HG03196 (cell line): ENCODE measurements around the gene TEF.
A peak's percentile ranks its signal among the peaks of the same experiment; 100 is the strongest.
"Not testable (repeated sequence)": the region's sequence is repeated elsewhere in the genome, so short reads cannot be mapped to it uniquely, and the experiment has no call there.

Experiments used
- ATAC-seq: cut with Tn5 transposase; IDR thresholded peaks from one replicate; pipeline ENCODE4 v1.9.1; 2021; ENCODE audit not compliant: unreplicated experiment

Gene TEF

DNA sequence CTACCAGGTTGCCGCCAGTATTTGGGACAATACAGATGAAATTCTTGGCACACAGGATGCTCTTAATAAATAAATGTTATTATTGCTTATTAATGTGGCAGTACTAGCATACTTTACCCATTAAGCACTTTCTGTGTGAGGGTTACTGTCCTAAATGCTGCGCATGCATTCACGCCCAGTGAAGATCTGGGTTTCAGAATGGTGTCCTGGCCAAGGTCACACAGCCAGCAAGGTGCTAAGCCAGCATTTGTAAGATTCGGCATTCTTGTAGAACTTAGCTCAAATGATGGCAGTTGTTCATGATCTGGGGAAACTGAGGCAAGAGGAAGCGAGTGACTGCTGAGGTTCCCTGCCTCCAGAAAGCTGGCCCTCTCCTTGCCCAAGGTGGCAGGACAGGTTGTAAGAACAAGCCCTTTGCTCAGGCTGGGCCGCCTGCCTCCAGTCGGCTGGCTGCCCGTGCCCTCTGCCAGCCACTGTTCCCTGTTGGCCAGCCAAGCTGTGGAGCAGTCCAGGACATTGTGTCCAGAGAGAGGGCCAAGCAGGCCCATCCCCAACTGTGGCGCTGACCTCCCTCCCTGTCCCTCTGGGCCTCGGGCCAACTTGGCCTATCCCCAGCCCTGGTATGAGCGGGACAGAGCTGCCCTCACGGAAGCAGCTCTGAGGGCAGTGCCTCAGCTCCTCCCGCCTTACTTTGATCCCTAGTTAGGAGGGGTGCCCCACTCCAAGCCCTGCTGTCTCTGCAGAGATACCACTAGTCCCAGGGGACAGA, 36.1 kb downstream of the TEF start:
- ATAC-seq, result no peak

DNA sequence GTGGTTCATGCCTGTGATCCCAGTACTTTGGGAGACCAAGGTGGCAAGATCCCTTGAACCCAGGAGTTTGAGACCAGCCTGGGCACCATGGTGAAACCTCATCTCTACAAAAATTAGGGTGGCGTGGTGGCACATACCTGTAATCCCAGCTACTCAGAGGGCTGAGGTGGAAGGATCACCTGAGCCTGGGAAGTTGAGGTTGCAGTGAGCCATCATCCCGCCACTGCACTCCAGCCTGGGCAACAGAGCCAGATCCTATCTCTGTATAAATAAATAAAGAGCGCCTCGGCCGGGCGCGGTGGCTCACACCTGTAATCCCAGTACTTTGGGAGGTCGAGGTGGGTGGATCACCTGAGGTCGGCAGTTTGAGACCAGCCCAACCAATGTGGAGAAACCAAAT, 37.0 kb downstream of the TEF start:
- ATAC-seq, result no peak

DNA sequence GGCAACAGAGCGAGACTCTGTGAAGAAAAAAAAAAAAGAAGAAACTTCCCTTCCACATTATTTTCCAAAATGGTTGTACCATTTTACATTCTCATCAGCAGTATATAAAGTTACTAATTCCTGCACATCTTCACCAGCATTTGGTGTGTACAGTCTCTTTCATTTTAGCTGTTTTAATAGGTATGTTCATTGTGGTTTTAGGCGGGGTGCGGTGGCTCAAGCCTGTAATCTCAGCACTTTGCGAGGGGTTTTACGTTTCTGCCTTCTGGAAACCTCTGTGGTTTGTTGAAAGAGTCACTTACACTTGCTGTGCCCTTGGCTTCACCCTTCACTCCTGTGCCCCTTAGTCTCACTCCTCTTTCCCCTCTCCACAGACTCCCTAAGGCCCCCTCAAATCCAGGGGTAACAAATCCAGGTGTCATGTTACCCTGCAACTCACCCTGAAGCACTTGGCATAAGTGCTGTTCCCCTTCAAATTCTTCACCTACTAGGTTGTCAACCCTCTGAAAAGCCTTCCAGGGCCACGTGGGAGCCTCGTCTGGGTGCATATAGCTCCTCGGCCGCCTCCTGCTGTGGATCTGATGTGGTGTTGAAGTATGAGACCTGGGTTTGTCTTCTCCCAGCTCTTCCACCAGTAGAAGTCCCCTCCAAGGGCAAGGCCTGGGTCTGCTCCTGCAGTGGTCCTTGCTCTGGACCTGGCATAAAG, 44.1 kb downstream of the TEF start:
- ATAC-seq, result no peak

DNA sequence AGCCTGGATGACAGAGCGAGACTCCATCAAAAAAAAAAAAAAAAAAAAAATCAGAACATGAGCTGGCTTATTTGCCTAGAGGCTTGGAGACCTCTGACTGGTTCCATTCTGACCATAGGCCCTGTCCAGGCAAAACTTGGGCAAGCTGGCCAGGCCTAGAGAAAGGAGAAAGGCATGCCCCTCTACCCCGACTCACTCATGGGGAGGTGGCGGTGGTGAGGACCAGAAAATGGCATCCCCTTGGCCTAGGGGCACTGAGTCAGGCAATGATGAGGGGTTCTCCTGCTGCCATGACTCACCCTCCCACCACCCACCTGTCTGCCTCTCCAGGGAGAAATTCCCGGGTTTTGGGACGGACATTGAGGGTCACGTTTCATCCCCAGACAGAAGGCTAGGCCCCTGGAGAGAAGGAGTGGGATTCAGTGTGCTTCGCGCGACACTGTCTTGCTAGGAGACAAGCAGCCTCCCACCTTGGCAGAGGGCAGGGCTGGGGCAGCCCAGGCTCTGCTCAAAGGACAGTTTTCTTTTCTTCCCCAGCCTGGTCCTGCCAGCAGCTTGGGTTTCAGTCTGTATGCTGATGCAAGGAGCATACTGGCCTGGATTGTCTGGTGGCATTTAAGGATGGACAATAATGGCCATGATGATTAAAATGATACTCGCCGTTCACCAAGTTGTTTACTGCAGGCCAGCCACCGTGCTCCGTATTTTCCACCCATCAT, 47.6 kb downstream of the TEF start:
- no peak for ATAC-seq

DNA sequence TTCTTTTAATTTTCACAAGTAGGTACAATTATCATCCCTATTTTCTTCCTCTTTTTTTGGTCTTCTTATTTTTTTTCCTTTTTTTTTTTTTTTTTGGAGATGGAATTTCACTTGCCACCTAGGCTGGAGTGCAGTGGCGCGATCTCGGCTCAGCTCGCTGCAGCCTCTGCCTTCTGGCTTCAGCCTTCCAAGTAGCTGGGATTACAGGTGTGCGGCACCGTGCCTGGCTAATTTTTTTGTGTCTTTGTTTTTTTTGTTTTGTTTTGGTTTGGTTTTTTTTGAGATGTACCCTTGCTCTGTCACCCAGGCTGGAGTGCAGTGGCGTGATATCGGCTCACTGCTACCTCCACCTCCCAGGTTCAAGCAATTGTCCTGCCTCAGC, 48.2 kb downstream of the TEF start:
- no peak for ATAC-seq

DNA sequence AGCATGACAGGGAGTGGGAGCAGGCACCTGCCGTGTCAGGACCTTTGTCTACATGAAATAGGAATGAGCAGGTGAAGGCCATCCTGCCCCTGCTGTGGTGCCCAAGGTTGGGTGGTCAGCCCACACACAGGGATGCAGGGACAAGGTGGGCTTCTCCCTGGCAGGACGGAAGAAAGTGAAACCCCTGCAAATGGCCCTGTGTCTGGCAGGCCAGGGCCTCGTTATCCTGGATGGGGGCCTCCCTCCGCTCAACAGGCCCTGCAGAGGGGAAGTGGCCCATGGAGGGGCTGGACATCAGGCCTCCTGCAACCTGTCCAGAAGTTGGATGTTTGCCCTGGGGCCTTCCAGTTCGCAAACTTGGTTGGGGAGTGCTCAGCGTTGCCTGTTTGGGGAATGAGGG, 49.9 kb downstream of the TEF start:
- no peak for ATAC-seq

DNA sequence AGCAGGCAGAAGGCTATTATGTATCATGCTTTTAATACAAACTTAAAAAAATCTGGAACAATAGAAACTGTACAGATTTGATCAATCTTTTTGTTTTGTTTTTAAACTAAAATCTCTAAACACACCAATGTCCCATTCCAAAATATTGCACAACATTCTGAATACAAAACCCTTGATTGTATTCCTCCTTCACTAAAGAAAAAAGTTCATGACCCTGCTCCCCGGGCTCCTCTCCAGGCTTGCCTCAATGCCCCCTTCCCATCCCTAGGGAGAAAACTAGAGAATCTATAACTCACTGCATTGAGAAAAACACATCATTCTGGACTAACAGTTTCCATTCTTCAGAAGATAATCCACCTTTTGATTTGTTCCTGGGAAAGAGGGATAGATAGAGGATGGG, 51.7 kb downstream of the TEF start:
- not testable (repeated sequence) for ATAC-seq

DNA sequence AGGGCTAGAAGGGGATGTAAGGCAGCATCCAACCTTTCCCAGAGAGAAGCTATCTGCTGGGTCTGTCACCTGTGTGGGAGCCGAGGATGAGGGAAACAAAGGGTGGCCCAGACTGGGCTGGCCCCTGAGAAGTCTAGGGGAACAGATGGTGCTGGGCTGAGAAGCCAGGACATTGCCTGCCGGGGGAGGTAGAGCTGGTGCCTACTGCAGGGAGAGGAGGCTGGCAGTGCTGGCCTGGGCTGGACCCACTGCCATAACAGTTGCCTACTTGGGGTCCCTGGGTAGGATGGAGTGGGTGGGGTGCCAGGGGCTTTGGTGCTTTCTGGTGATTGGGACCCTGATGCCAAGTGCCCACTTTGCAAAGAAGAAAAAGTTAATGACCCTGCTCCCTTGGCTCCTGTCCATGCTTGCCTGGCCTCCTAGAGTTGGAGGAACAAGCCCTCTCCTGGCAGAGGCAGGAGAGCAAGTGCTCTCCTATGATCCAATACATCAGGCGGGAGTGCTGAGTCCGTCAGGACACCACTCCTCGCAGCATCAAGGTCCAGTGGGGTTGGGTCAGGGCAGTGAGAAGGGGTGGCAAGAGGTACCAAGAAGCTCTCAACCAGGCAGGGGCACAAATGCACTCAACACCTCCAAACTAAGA, 52.7 kb downstream of the TEF start:
- ATAC-seq, result not testable (repeated sequence)

DNA sequence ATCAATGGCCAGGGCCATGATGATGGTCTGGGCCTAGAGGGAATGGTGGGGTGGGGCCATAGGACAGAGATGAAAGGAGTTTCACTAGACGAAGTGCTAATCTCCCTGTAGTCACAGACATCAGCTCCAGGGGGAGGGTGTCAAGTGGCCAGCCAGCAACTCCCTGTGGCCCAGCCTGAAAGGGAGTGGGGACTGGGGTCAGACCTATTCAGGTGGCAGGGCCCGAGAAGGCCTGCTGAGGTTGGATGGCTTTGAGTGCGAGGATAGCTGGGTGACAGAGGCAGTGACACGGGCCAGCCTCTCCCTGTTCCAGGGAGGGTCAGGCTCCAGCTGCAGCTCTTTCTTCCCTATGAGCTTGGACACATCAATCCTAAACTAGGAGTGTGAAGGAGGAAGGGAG, 53.8 kb downstream of the TEF start:
- ATAC-seq, result no peak

DNA sequence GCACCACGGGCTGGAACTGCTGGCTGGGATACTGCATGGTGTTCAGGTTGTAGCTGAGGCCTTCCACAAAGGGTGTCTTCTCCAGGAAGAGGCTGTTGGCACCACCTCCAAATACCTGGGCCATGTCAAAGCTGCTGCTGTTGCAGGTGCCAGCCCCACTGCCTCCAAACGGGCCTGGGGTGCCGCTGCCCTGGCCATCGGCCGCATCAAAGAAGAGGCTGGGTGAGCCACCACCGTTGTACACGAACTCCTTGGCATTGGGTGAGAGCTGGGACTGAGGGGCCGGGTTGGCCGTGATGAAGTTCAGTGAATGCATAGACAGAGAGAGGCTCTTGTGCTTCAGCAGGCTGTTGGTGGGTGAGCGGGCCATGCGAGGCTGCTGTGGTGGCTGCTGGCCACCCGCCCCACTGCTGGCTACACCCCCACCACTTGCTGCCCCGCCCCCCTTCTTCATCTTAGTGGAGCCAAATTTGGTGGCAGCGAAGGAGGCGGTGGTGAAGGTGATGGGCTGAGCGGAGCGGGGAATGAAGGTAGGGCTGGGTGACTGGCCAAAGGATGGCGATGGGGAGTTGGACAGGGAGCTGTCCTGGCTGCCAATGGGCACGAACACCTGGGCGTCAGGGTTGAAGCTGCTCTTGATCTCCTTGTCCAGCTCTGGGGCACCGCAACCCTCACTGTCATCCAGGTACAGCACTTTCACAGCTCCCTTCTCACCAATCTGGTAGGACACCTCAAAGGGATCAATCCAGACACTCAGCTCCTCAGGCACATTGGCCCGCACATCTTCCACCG, 54.8 kb downstream of the TEF start:
- ATAC-seq, result no peak

DNA sequence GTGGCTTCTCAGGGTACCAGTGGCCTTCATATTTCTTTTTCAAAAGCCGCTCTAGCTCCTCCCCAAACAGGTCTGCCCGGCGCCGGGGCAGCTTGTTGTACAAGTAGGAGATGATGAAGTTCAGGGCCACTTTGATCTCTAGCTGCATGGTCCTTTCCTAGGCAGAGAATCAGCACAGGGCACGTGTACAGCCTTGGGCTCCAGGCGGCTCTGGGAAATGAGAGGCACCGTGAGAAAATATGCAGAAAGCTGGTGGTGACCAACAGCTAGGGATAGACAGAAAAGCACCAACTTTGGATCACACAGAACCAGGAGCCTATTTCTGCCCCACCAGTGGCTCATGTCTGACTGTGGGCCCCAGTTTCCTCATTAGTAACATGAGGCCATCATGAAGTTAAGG, 55.5 kb downstream of the TEF start:
- no peak for ATAC-seq

DNA sequence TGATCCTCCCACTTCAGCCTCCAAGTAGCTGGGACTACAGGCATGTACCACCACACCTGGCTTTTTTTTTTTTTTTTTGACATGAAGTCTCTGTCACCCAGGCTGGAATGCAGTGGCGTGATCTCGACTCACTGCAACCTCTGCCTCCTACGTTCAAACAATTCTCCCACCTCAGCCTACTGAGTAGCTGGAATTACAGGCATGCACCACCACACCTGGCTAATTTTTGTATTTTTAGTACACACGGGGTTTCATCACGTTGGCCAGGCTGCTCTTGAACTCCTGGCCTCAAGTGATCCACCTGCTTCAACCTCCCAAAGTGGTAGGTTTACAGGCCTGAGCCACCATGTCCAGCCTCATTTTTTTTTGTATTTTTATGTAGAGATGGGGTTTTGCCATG, 58.8 kb downstream of the TEF start:
- ATAC-seq, result not testable (repeated sequence)

DNA sequence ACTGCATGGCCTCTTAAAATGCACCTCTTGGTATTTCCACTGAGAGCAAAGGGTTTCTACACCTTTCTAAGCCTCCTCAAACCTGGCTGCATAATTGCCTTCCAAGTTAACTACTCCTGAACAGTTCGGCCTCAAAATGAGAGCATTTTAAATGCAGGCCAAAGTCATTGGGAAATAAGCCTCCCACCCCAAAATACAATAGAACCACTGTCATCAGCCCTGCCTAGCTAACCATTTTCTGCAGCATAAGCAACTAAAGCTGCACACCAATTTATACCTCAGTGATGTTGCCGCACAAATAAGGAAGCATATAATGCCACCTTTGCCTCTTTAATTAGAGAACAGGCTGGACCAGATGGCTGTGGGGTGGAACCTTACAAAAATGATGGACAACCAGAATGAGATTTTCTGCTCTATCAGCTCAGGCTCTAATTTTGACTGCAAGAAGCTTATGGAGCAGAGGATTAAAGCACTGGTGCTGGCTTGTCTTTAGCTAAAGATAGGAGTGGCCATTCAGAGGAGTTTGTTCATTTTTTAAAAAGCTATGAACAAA, 60.6 kb downstream of the TEF start:
- ATAC-seq, result no peak

DNA sequence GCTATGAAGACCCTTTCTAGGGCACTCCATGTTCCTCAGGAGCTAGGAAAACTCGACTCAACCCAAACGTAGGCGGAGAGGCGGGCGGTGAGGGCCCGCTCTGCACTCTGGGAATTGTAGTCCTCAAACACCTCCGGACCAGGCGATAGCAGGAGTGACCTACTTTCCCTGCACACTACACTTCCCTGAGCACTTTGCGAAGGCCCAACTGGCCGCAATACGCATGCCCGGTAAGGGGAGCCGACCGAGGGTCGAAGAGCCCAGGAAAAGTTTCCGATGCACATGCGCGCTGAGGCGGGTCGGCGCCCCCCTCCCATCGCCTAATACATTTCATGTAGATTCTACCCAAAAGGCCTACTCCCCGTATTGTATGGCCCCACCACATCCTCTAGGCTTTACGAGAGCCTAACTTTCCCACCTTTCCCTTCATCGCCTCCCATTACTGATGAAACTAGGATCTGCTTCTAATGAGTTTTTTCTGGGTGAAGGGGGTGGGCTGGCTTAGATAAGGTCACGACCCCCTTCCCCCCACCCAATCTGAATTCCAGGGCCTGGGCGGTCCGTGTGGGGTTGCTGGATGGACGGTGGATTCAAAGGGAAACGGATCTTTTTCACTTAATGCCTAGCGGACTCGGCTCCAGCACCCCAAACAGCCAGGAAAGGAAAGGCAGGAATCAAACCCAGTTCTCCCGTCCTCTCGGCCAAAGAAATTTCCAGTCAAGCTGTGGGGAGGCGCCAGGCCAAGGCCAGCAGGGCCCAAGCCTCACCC, 62.8 kb downstream of the TEF start:
- ATAC-seq, result peak; percentile 44

DNA sequence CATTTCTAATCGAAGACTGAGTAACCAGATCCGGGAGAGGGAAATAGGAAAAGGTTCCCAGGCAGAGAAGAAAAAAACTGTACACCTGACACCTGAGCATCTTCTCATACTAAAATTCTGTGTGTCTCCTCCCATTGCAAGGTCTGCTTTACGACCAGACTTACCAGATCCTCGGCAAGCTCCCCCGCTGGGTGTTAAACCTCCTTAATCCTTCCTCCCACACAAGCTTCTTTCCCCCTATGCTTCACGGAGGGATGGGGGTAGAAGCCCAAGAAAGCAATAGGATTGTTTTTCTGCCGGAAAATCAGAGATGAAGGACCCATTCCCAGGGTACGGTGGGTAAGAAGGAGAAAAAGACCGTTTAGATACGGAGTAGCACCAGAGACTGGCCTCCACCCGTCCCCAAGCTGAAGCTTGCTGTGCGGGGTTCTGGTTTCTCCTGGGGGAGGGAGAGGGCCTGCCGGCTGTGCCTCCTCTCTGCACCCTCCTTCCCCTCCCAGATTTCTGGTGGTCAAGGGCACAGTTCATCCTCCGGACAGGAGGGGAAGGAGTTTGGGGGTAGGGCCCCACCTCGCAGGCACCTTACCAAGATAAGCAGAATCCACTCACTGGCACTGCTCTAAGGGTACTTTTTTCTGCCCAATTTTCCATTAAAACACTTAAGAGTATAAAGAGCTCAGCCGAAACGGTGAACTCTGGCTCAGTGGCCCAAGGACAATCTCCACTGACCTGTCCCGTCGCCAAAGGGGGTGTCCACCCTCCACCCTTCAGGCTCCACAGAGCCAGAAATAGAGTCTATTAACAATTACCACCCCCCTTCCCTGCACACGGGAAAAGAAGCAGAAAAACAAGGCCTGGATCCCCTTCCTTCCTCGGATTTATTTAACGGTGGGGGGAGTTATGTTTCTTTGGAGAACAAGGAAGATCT, 63.7 kb downstream of the TEF start:
- ATAC-seq, result no peak

DNA sequence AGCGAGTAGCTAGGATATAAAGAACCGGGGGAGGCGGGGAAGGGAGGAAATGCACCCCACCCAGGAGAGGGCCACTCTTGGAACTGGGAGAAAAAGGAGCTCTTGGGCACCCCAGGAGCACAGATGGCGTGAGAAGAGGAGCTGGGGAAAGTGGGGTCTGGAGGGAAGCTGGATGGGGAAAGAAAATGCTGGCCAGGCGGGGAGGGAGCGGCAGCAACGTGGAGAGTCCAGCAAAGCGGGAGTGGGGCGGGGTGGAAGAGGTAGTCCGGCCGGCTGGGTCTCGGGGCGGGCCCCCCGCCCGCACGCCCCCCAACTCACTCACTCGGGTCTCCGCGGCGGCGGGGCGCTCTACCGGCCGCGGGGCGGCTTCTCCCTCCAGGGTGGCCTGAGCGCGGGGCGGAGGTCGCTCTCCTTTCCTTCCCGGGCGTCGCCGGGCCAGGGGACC, 64.3 kb downstream of the TEF start:
- no peak for ATAC-seq

DNA sequence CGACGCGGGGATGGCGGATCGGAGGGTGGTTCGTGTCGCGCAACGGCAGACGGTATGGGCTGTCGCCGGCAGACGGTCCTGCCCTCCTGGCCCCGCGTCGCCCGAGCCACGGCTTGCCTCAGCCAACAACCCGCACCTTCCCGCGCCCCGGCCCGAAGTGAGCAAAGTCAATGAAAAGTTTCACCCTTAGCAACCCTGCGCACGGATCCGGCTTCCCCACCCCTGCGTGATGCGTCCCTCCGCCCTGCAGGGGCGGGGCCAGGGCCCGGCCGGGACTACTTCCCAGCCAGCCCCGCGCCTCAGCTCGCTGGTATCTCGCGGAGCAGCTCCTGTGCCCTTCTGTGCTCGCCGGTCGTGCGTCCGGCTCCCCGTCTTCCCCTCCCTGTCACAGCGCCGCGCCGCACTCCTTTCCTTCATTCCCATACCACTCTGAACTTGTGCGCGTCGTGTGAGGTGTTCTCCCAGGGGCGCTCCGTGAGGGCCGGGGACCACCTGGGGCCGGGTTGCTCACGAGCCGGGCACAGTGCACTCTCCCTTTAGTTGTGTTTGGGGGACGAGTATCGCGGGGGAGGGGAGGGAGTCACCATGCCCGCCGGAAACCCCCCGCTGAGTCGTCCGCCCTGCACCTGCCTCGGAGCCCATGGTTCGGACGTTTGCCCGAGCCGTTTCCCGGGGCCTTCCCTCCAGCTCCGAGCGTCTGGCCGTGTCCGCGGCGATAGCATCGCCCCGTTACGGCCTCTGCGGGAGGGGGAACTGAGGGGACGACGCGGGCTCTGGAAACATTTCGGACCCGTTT, 65.1 kb downstream of the TEF start, which contains the start of gene TOB2:
TSS of gene TOB2 (minus strand) at position 163 of the 796 bp plus-strand sequence. CDS start 9,456 bp downstream, outside the sequence.
- peak; percentile 45 for ATAC-seq
